ENCODE measurements around the gene OR2AG1.

- no peak for TF ChIP-seq POLR2AphosphoS5 (IDR thresholded peaks at IDR 0.05)
- no peak for TF ChIP-seq CTCF (IDR thresholded peaks at IDR 0.05)
- TF ChIP-seq POLR2A (IDR thresholded peaks at IDR 0.05) = no peak
These were observed 36.1 kb downstream of the OR2AG1 start for GRCh38 chr11:6818967-6819366.

Measured in sigmoid colon (tissue), 4 donors.